A172 (cell line): ENCODE data around the gene ELMO2. TPM values are rescaled to one million over a fixed set of nuclear protein-coding genes. Genes with fewer than 3 reads are reported as not detected.

Experiments used
- DNase-seq: peaks from one replicate; pipeline ENCODE4 v3.0.0-alpha.2; 2015; ENCODE audit warnings: low spot score
- total RNA-seq: library from RNA; depleted of rRNA; stranded (reverse); fragments of >200 nt; shearing (Covaris generic); gene quantifications from 2 replicates; pipeline ENCODE4 v1.2.3, GENCODE V29; 2014; rRNA removed

The ELMO2 gene
- total RNA-seq, result 33.4 and 44.9 TPM in 2 replicates

GRCh38 chr20:46406200-46406985, at the start of gene ELMO2:
ELMO2 (minus strand) TSS chr20:46406615; CDS start chr20:46394482, 12,133 bp downstream.
- peak; percentile 95 for DNase-seq

GRCh38 chr20:46455729-46456128, 49.3 kb upstream of the ELMO2 start:
- no peak for DNase-seq

DNA sequence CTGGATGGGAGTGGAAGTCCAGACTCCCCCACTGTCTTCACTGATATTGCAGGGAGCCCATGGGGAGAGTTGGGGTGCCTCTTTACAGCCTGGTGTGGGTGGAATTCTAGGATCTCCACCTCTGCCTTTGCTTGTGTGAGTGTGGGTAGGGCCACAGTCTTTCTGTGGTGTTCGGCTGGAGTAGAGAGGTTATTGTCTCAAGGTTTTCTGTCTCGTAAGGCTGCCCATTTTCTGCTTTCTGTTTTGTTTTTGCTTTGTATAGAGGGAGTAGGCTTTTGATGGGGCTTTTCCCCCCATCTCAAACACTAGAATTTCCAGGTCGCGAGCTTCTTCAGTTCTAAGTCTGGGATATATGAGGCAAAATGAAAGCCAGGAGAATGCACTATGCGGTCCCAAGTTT, 40.4 kb upstream of the ELMO2 start:
- no peak for DNase-seq

DNA sequence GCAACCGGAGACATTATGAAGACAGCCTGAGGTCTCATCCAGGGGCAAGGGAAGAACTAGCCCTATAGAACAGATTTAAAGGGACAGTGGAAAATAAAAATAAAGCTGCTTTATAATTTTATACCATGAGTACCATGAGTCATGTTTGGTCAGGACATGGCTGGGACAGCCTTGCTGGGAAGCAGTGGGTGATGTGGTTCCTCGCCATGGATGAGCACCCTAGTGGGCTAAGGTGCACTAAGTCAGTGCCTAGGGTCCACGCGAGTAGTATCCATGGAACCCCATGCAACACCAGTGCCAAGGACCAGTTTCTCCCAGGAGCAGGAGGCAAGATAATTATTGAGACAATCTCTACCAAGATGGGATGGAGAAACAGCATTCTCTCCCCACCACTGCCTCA, 33.4 kb upstream of the ELMO2 start:
- no peak for DNase-seq

GRCh38 chr20:46438156-46438750, 31.8 kb upstream of the ELMO2 start:
- DNase-seq, result peak; percentile 53

- no peak for DNase-seq
Measured at GRCh38 chr20:46435146-46435545, 28.7 kb upstream of the ELMO2 start.

DNA sequence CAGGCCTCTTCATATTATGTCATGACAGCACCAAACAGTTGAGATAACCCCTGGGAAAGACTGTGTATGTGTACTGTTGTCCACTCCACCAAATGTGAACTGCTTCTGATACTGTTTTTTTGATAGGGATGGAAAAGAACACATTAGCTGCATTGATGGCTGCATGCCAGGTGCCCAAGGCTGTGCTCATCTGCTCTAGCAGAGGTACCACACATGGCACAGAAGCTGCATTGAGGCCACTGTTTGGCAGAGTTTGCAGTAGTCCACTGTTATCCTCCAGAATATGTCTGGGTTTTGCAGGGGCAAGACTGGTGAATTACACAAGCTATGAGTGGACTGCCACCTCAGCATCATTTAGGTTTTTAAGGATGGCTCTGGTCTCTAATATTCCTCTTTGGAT, 28.2 kb upstream of the ELMO2 start:
- no peak for DNase-seq

DNA sequence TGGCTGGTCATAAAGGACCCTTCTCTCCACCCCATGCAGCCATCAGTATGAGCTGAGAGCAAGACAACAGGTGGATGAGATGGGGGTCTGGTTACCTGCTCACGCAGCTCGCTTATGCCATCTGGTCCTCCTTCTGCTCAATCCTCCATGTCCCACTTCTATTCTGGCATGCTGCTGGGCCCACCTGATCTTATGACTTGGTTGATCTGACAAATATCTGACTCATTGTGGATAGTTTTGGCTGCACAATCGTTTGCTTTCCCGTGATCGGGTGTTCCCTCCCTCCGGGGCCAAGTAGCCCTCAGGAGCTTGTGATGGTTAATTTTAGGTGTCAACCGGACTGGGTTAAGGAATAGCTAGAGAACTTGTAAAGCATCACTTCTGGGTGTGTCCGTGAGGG, 26.6 kb upstream of the ELMO2 start:
- DNase-seq, result peak; percentile 4

DNA sequence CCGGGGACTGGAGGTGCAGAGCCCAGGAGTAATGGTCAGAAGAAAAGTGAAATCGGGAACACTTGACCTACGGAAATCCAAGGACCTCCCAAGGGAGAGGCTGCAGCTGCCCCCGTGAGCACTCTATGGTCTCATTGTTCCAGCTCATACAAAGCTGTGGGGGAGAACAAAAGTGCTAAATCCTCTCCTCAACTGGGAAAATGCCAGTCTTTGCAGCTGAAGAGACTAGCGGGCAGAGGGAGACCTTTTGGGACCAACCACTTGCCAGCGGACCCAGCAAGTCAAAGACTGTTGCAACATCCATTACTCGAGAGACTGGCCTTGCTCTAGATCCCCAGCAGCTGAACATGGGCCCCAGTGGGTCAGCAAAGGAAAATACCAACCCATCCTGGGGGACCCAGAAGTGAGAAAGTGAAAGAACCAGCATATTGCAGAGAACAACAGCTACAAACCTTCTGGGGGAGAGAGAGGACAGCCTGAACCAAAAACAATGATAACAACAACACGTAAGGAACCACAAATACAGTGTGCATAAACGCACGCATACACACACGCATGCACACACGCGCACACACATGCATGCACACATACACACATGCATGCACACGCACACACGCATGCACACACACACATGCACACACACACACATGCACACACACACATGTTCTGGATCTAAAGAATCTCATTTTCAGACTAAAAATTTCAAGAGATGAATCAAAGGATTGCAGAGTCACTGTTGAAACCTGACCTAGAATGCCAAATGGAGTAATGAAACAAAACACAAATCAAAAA, 24.7 kb upstream of the ELMO2 start:
- DNase-seq, result no peak

GRCh38 chr20:46427384-46427783, 21.0 kb upstream of the ELMO2 start:
- DNase-seq, result no peak

DNA sequence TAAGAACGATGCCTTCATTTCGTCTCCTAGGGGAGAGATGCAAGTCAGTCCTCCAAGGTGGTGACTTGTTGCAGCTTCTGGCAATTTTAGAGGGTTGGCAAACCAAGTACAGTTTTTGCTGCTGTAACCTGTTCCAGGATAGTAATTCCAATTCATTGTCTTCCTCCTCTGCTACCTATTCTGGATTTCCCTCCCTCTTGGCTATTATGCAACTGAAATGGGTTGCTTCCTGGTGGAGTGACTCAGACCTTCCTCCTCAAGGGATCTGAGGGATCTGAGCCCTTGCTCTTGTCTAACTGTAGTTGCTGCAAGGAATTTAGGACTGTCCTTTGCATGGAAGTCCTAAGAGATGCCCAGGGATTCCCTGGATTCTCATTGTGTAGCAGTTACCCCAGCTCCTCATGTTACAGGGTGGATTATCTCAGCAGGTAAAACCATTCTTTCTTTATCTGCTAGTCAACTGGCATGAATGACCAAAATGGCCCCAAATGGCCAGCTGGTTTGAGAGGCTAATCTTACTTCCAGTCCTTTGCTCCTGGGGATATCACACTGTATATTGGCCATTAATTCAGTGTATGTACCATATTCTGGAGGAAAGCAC, 17.6 kb upstream of the ELMO2 start:
- no peak for DNase-seq

- no peak for DNase-seq
Measured at GRCh38 chr20:46423342-46423741, 16.9 kb upstream of the ELMO2 start.

GRCh38 chr20:46420878-46421277, 14.5 kb upstream of the ELMO2 start:
- DNase-seq, result no peak

- DNase-seq, result no peak
Measured at GRCh38 chr20:46419882-46420281, 13.5 kb upstream of the ELMO2 start.

DNA sequence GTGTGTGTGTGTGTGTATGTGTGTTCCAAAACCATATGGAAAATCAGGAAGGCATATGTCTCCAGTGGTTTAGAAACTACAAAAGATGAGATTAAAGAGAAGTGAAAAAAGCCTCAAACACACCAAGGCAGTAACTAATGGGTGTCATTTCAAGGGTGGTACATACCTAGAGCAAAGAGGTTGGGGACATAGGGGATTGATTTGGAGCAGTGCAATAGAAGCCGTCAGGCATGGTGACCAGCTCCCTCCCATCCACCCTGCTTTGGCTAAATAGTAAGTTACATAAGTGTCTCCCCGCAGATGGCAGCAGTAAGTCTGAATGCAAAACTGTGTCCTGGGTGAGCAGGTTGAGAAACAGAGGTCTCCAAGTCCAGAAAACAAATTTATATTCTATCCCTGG, 10.4 kb upstream of the ELMO2 start:
- DNase-seq, result no peak

- DNase-seq, result no peak
Measured at GRCh38 chr20:46416421-46416820, 10.0 kb upstream of the ELMO2 start.

DNA sequence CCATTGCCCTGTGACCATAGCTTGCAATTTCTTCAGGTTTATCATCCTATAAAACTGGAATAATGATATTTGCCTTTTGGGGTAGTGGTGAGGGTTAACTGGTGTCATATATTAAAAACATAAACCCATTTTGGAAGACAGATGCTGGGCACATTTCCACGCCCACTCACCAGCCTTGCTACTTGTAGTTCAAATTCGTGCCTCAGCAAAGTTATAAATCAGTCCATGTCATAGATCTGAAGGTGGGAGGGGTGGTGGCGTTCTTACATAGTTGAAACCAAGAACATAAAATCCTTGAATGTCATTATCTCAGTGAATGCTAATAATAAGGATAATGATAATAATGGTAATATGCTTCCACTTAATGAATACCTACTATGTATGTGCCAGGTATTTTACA, 9.4 kb upstream of the ELMO2 start:
- DNase-seq, result no peak

- no peak for DNase-seq
Measured at GRCh38 chr20:46414608-46415007, 8.2 kb upstream of the ELMO2 start.

DNA sequence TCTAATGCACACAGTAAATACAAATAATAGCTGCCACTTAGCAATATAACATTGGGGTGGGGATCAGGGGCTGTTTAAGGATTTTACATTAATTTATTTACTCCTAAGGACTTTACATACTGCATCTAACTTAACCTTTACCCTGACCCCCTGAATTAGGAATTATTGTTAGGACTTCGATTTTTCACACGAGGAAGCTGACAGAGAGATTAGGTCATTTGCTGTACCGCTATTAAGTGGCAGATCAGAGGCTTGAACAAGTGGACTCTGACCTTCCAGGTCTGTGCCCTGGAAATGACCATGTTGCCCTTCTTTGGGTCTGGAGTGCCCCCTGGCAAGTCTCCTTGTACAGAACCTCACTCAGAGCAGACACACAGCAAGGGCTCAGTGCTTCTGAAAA, 5.2 kb upstream of the ELMO2 start:
- no peak for DNase-seq

GRCh38 chr20:46408281-46408731, 1.9 kb upstream of the ELMO2 start:
- no peak for DNase-seq

GRCh38 chr20:46407671-46407996, 1.2 kb upstream of the ELMO2 start:
- no peak for DNase-seq

DNA sequence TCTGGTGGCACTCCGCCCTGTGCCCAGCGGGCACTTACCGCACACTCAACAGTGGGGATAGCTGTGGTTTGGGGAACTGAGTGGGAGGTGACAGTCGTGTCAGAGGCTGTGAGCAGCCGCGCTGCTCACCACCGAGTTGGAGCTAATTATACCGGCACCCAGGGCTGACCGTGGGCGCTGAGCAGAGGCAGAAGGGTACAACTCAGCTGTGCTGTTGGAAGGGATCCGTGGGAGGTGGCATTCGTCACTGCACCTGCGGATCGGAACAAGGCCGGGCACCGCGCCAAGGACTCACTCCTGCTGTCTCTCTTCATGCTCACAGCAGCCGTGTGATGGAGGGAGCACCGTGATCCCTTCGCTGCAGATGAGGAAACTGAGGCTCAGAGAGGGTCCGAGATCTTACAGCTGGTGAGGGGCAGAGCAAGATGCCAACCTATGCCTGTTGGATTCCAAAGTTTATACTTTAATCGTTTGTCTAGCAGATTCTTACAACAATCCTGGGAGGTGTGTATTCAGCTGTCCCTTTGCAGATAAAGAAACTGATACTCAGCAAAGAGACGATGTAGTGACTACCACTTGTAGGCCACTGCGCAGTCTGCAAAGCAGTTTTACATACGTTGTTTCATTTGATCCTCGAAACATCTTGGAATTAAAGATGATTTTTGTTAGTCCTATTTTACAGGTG, 713 bp upstream of the ELMO2 start:
- peak; percentile 57 for DNase-seq
